ENCODE results near the gene GCLC. TPM values are rescaled to one million over a fixed set of nuclear protein-coding genes. Genes with fewer than 3 reads are reported as not detected.

Gene GCLC
- total and polyA plus RNA-seq, 10 of the 15 experiments (the other 5 are each of a cell fraction or from before 2014, with no cell fraction given), result 6.5 to 23.6 (median 12.5) TPM

- ChIA-PET POLR2A (no interaction called here), RAD21 (ENCODE audit: unreplicated experiment) (no interaction called here), SMC1A (ENCODE audit: uncharacterized antibody, unreplicated experiment) (interaction anchor here (1.8 kb wide), 1 partner anchor 72 kb away, joined by 6 read pairs; no protein-coding TSS in a partner anchor), CTCF (interaction anchor here (1.1 kb wide), 1 partner anchor 85 kb away, joined by 3 read pairs; no protein-coding TSS in a partner anchor)
- intact Hi-C loops (cut with micrococcal nuclease; ENCODE audit: unreplicated experiment) (no loop called here), in situ Hi-C loops (cut with MboI) (no loop called here)
- Histone ChIP-seq H3K27me3 (replicated peaks in 1 of 2; ENCODE audit: control insufficient read depth in 2 of 2, insufficient read depth in 2 of 2, low read length in 1 of 2) (no peaks in the 10 kb centered on the region), H3K36me3 (ENCODE audit: control insufficient read depth in 2 of 2, insufficient read depth in 2 of 2, low read length in 1 of 2) (no peaks in the 10 kb centered on the region), H3K9ac (ENCODE audit: control insufficient read depth, insufficient read depth, low read length) (no peak overlapping the region), H3K79me2 (ENCODE audit: control insufficient read depth, insufficient read depth, low read length) (no peaks in the 10 kb centered on the region), H3K4me1 (ENCODE audit: control insufficient read depth, insufficient read depth, low read length) (no peaks in the 10 kb centered on the region), H3K4me3 (no peak overlapping the region), H4K20me1 (ENCODE audit: control insufficient read depth, insufficient read depth) (no peaks in the 10 kb centered on the region), H3K9me3 (replicated peaks; ENCODE audit: control insufficient read depth, insufficient read depth, low read length) (no peaks in the 10 kb centered on the region), H2AFZ (ENCODE audit: control insufficient read depth, low read depth, low read length) (no peak overlapping the region), H3K27ac (ENCODE audit: control insufficient read depth, insufficient read depth) (no peak overlapping the region), H3K4me2 (ENCODE audit: control insufficient read depth, insufficient read depth) (no peak overlapping the region)
- DNase-seq (ENCODE audit: low read depth, low spot score) (no peak), FAIRE-seq (no peak), ATAC-seq (no peak)
- TF ChIP-seq HDAC2 (IDR thresholded peaks at IDR 0.05) (no peak), IRF3 (IDR thresholded peaks at IDR 0.05) (no peak), NR2C1 (IDR thresholded peaks at IDR 0.05) (no peak), SREBF1 (IDR thresholded peaks at IDR 0.05; ENCODE audit: low read length) (no peak), ZNF687 (IDR thresholded peaks at IDR 0.05) (no peak), SIN3A (IDR thresholded peaks at IDR 0.05; ENCODE audit: low read depth, low read length) (no peak), MYB (IDR thresholded peaks at IDR 0.05; ENCODE audit: borderline replicate concordance, low read depth, low read length) (no peak), PAX8 (IDR thresholded peaks at IDR 0.05) (no peak), SMARCA5 (IDR thresholded peaks at IDR 0.05) (no peak), CBX3 (IDR thresholded peaks at IDR 0.05; ENCODE audit: borderline replicate concordance, low read depth) (no peak), BCLAF1 (IDR thresholded peaks at IDR 0.05) (no peak), POLR2AphosphoS5 (IDR thresholded peaks at IDR 0.05; ENCODE audit: low read length) (no peak), USF1 (IDR thresholded peaks at IDR 0.05; ENCODE audit: borderline replicate concordance, extremely low read length, insufficient read depth, low read depth, low read length) (no peak), NFXL1 (IDR thresholded peaks at IDR 0.05; ENCODE audit: borderline replicate concordance) (no peak), SMC3 (IDR thresholded peaks at IDR 0.05; ENCODE audit: borderline replicate concordance, low read length) (no peak)
- no TSS peak for BruUV-seq (replicated peaks)
- WGBS (ENCODE audit: insufficient coverage, insufficient replicate concordance, low lambda C conversion rate, missing lambda C conversion rate), result 45% methylated on average over 2 of the region's 2 CpGs
Observed at GRCh38 chr6:53564401-53565065, 19.6 kb upstream of the GCLC start.

All from GM12878 (cell line).